ENCODE results near the gene HDAC8. TPM values are rescaled to one million over a fixed set of nuclear protein-coding genes. Genes with fewer than 3 reads are reported as not detected.

The HDAC8 gene
- total RNA-seq, 1 donor from 2014 or later: 23.0 TPM

DNA sequence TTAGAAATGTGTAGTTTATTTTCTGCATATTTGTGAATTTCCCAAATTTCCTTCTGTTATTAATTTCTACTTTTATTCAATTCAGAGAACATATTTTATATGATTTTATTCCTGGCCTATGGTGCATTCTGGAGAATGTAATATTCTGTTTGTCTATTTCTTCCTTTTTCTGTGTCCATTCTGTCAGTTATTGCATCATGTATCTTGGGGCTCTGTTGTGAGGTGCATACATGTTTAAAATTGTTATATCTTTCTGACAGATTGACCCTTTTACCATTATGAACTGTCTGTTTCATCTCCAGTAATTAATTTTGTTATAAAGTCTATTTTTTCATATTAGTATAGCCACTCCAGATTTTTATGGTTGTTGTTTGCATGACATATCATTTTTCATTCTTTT, 170.0 kb downstream of the HDAC8 start:
- peaks cover 3% of the 10 kb centered on the region for H3K36me3 Mint-ChIP-seq (ENCODE audit: low read depth)
- no peaks in the 10 kb centered on the region for H3K4me1 Mint-ChIP-seq (ENCODE audit: low read depth)
- peaks cover 7% of the 10 kb centered on the region for H3K9me3 Mint-ChIP-seq (ENCODE audit: low read depth)
- H3K27ac Mint-ChIP-seq (ENCODE audit: unreplicated experiment): no peak overlapping the region
- DNase-seq (ENCODE audit: low spot score): no peak
- no peak overlapping the region for H3K4me3 Mint-ChIP-seq (ENCODE audit: unreplicated experiment)
- TF ChIP-seq, protein P1, sequence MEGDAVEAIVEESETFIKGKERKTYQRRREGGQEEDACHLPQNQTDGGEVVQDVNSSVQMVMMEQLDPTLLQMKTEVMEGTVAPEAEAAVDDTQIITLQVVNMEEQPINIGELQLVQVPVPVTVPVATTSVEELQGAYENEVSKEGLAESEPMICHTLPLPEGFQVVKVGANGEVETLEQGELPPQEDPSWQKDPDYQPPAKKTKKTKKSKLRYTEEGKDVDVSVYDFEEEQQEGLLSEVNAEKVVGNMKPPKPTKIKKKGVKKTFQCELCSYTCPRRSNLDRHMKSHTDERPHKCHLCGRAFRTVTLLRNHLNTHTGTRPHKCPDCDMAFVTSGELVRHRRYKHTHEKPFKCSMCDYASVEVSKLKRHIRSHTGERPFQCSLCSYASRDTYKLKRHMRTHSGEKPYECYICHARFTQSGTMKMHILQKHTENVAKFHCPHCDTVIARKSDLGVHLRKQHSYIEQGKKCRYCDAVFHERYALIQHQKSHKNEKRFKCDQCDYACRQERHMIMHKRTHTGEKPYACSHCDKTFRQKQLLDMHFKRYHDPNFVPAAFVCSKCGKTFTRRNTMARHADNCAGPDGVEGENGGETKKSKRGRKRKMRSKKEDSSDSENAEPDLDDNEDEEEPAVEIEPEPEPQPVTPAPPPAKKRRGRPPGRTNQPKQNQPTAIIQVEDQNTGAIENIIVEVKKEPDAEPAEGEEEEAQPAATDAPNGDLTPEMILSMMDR (IDR thresholded peaks at IDR 0.05): no peak
- H3K27me3 Mint-ChIP-seq (ENCODE audit: low read depth): no peaks in the 10 kb centered on the region

DNA sequence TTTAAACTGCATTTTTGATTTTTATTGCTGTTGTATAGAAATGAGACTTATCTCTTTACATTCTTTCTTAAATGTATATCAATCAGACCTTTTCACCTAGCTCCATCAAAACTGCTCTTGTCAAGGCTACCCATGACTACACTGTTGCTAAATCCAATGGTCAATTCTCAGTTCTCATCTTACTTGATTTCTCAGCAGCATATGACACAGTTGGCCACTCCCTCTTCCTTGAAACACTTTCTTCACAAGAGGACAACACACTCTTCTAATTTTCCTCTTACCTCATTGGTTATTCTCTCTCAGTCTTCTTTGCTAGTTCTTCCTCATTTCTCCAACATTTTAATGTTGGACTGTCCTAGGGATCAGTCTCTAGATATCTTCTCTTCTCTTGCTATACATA, 172.8 kb downstream of the HDAC8 start:
- Mint-ChIP-seq H3K36me3 (ENCODE audit: low read depth) (peaks cover 3% of the 10 kb centered on the region), H3K4me3 (ENCODE audit: unreplicated experiment) (no peak overlapping the region), H3K9me3 (ENCODE audit: low read depth) (peaks cover 7% of the 10 kb centered on the region), H3K4me1 (ENCODE audit: low read depth) (peaks cover 14% of the 10 kb centered on the region), H3K27ac (ENCODE audit: unreplicated experiment) (no peak overlapping the region), H3K27me3 (ENCODE audit: low read depth) (no peaks in the 10 kb centered on the region)
- no peak for DNase-seq (ENCODE audit: low spot score)
- TF ChIP-seq, protein P1 (IDR thresholded peaks at IDR 0.05): no peak

DNA sequence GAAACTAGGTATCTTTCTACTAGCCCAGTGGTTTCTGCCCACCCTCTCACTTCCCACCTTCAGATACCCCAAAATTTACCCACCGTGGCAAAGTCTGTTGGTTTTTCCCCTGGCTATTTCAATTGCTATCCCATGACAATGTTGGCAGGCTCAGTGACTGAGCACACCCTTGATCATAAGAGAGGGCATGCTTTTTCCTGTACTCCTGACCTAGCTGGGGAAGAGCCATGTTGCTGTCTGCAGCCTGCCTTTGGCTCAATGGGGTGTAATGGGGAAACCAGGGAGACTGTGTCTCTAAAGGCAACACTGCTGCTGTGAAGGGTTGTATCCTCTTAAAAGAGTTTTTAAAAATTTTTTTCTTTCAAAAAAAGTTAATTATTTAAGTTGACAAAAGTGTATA, 176.5 kb downstream of the HDAC8 start:
- Mint-ChIP-seq H3K27ac (ENCODE audit: unreplicated experiment) (no peak overlapping the region), H3K4me3 (ENCODE audit: unreplicated experiment) (no peak overlapping the region), H3K36me3 (ENCODE audit: low read depth) (peaks cover 1% of the 10 kb centered on the region), H3K27me3 (ENCODE audit: low read depth) (no peaks in the 10 kb centered on the region), H3K4me1 (ENCODE audit: low read depth) (peaks cover 24% of the 10 kb centered on the region), H3K9me3 (ENCODE audit: low read depth) (no peaks in the 10 kb centered on the region)
- no peak for DNase-seq (ENCODE audit: low spot score)
- TF ChIP-seq, protein P1 (IDR thresholded peaks at IDR 0.05): no peak

DNA sequence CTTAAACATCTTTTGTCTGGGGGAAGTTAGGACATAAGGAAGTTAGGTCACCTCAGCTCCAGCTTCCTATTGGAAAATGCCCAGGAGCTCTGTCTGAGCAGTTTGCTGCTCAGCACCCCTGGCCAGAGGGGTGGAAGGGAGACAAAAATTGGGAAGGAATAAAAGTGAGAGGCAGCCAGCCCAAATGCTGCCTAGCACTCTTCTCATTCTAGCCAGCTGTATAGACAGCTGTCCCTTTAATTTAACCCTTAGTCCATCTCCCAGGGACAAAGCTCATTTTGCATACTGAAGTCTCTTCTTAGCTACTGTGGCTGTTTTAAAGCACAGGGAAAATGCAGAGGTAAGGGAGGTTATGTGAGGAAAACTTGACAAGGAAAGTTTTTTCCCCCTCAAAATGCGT, 177.4 kb downstream of the HDAC8 start:
- Mint-ChIP-seq H3K4me3 (ENCODE audit: unreplicated experiment) (no peak overlapping the region), H3K36me3 (ENCODE audit: low read depth) (peaks cover 1% of the 10 kb centered on the region), H3K4me1 (ENCODE audit: low read depth) (peaks cover 24% of the 10 kb centered on the region), H3K9me3 (ENCODE audit: low read depth) (no peaks in the 10 kb centered on the region), H3K27ac (ENCODE audit: unreplicated experiment) (peak overlapping the region; percentile 68), H3K27me3 (ENCODE audit: low read depth) (no peaks in the 10 kb centered on the region)
- DNase-seq (ENCODE audit: low spot score): no peak
- TF ChIP-seq, protein P1 (IDR thresholded peaks at IDR 0.05): no peak

DNA sequence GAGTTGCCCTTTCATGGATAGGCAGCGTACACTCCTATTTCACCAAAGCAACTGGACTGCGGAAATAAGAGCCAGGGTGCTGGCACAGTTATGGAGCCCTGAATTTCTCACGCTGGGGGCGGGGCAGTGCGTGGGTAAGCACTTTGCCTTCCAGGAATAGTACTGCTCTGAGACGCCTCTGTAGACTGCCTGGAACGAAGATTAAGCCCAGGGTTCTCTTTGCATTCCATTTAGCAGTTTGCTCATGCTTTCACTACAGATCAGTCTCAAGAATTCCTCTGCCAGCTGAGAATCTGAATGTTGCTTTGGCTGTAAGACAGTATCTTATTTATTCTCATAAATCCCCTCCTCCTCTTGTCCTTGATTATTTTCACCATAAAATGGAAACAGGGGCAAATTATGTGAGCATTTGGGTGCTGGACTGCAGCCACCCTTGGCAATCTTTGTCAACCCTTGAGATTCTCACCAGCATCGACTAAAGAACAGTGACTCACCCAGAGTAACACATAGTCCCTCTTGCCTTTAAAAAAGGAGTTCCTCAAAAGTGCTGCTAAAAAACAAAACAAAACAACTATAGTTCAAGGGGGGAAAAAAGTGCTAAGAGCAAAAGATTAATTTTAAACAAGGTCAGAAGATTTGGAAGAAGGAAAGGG, 178.0 kb downstream of the HDAC8 start:
- H3K36me3 Mint-ChIP-seq (ENCODE audit: low read depth): peaks cover 1% of the 10 kb centered on the region
- TF ChIP-seq, protein P1 (IDR thresholded peaks at IDR 0.05): no peak
- H3K4me1 Mint-ChIP-seq (ENCODE audit: low read depth): peaks cover 24% of the 10 kb centered on the region
- H3K27ac Mint-ChIP-seq (ENCODE audit: unreplicated experiment): peak overlapping the region; percentile 68
- no peaks in the 10 kb centered on the region for H3K27me3 Mint-ChIP-seq (ENCODE audit: low read depth)
- no peaks in the 10 kb centered on the region for H3K9me3 Mint-ChIP-seq (ENCODE audit: low read depth)
- no peak for DNase-seq (ENCODE audit: low spot score)
- no peak overlapping the region for H3K4me3 Mint-ChIP-seq (ENCODE audit: unreplicated experiment)
